Measurements from ENCODE around the gene HELZ.

DNA sequence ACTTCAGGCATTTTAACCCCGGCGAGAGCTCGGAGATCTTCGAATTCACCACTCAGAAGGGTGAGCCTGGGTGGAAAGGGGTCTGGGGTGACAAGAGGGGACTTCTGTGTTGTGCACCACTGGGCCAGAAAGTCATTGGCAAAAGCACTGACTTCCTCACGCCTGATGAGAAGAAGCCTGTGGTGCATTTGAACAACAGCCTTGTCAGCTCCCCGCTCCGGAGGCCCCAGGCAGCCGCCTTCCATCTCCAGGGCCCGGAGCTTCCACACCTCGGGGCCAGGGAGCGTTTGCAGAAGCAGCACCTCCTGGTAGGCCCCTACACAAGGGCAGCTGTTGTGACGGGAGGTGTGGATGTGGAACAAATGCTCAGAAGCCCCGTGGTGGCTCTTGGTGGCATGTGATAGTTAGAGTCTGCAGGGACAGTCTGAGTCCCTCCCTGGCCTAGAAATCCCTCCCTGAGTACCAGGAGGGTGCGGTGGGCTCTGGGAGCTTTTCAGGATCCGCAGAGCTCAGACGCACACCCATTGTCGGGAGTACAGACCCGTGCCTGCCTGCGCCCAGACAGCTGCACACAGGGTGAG lies 190.9 kb downstream of the HELZ start:
- TF ChIP-seq, protein P1, sequence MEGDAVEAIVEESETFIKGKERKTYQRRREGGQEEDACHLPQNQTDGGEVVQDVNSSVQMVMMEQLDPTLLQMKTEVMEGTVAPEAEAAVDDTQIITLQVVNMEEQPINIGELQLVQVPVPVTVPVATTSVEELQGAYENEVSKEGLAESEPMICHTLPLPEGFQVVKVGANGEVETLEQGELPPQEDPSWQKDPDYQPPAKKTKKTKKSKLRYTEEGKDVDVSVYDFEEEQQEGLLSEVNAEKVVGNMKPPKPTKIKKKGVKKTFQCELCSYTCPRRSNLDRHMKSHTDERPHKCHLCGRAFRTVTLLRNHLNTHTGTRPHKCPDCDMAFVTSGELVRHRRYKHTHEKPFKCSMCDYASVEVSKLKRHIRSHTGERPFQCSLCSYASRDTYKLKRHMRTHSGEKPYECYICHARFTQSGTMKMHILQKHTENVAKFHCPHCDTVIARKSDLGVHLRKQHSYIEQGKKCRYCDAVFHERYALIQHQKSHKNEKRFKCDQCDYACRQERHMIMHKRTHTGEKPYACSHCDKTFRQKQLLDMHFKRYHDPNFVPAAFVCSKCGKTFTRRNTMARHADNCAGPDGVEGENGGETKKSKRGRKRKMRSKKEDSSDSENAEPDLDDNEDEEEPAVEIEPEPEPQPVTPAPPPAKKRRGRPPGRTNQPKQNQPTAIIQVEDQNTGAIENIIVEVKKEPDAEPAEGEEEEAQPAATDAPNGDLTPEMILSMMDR (IDR thresholded peaks at IDR 0.05) = no peak
- no peak for TF ChIP-seq POLR2A (IDR thresholded peaks at IDR 0.05)
